HG03135 (cell line): Measurements from ENCODE around the gene SEPTIN10.
"Not testable (repeated sequence)": the region's sequence is repeated elsewhere in the genome, so short reads cannot be mapped to it uniquely, and the experiment has no call there.

Experiments
- ATAC-seq: cut with Tn5 transposase; IDR thresholded peaks from one replicate; pipeline ENCODE4 v1.9.1; 2021; ENCODE audit warnings: mild to moderate bottlenecking, moderate library complexity; ENCODE audit not compliant: unreplicated experiment

The SEPTIN10 gene

GRCh38 chr2:109613922-109614714 lies at the start of gene SEPTIN10, which contains the start of gene SOWAHC:
TSS of gene SEPTIN10 (minus strand) at chr2:109613966. CDS start at chr2:109613827, 139 bp downstream.
TSS of gene SOWAHC (plus strand) at chr2:109614364. CDS start at chr2:109614490, 126 bp downstream.
- ATAC-seq, result peak; percentile 86

GRCh38 chr2:109662889-109663288 lies 49.1 kb upstream of the SEPTIN10 start:
- ATAC-seq, result no peak

GRCh38 chr2:109660046-109660860 lies 46.5 kb upstream of the SEPTIN10 start:
- no peak for ATAC-seq

- no peak for ATAC-seq
These were observed 45.8 kb upstream of the SEPTIN10 start for GRCh38 chr2:109659396-109660045.

- ATAC-seq, result no peak
These were observed 41.5 kb upstream of the SEPTIN10 start for GRCh38 chr2:109655287-109655686.

GRCh38 chr2:109654326-109655050 lies 40.7 kb upstream of the SEPTIN10 start:
- ATAC-seq, result no peak

- no peak for ATAC-seq
These were observed 36.2 kb upstream of the SEPTIN10 start for GRCh38 chr2:109649736-109650695.

GRCh38 chr2:109648041-109648527 lies 34.3 kb upstream of the SEPTIN10 start:
- no peak for ATAC-seq

GRCh38 chr2:109647636-109648035 lies 33.9 kb upstream of the SEPTIN10 start:
- ATAC-seq, result no peak

GRCh38 chr2:109646961-109647360 lies 33.2 kb upstream of the SEPTIN10 start:
- no peak for ATAC-seq

- ATAC-seq, result no peak
These were observed 31.8 kb upstream of the SEPTIN10 start for GRCh38 chr2:109645412-109646184.

GRCh38 chr2:109644571-109645275 lies 31.0 kb upstream of the SEPTIN10 start:
- ATAC-seq, result no peak

- not testable (repeated sequence) for ATAC-seq
These were observed 26.2 kb upstream of the SEPTIN10 start for GRCh38 chr2:109640000-109640399.

- peak; percentile 50 for ATAC-seq
These were observed 25.0 kb upstream of the SEPTIN10 start for GRCh38 chr2:109638795-109639194.

- ATAC-seq, result no peak
These were observed 24.2 kb upstream of the SEPTIN10 start for GRCh38 chr2:109637749-109638570.

GRCh38 chr2:109636317-109636716 lies 22.6 kb upstream of the SEPTIN10 start:
- no peak for ATAC-seq
